Gastrocnemius medialis (tissue), 4 donors: Measurements from ENCODE around the gene DRD1. TPM values are rescaled to one million over a fixed set of nuclear protein-coding genes. Genes with fewer than 3 reads are reported as not detected.
"Not testable (repeated sequence)": the region's sequence is repeated elsewhere in the genome, so short reads cannot be mapped to it uniquely, and the experiment has no call there.

Experiments
- ATAC-seq, 2 donors: fragments of 150-250 bp; one replicate each; pipeline ENCODE4 v1.9.1; 2016
- DNase-seq, 2 donors: peaks; one replicate each; pipeline ENCODE4 v3.0.0-alpha.2; 2019
- H3K27ac ChIP-seq, 4 donors: fragments of 200-600 bp; sonication (generic); 1 replicate in 1 of 4; 2 replicates in 3 of 4; pipeline ENCODE4 v1.5.1; 2016 to 2018; ENCODE audit warnings: mild to moderate bottlenecking in 2 of 4, moderate library complexity in 1 of 4
- H3K27me3 ChIP-seq, 3 donors: fragments of 200-600 bp; sonication (generic) in 2 of 3; 1 replicate in 1 of 3; 2 replicates in 2 of 3; pipeline versions ENCODE4 v1.5.1 to v1.6.0; 2016 to 2019; ENCODE audit warnings: mild to moderate bottlenecking in 1 of 3, moderate library complexity in 1 of 3
- H3K36me3 ChIP-seq, 2 donors: fragments of 200-600 bp; sonication (generic) in 1 of 2; one replicate each; pipeline ENCODE4 v1.5.1; 2017 to 2018
- H3K4me1 ChIP-seq, 2 donors: fragments of 200-600 bp; sonication (generic) in 1 of 2; one replicate each; pipeline ENCODE4 v1.5.1; 2016 to 2017; ENCODE audit warnings: mild to moderate bottlenecking in 2 of 2
- H3K4me3 ChIP-seq, 4 donors: fragments of 200-600 bp; sonication (generic) in 3 of 4; 1 replicate in 1 of 4; 2 replicates in 3 of 4; pipeline ENCODE4 v1.5.1; 2016 to 2019; ENCODE audit warnings: mild to moderate bottlenecking in 2 of 4
- H3K9me3 ChIP-seq, 3 donors: fragments of 200-600 bp; sonication (generic) in 2 of 3; 1 replicate in 1 of 3; 2 replicates in 2 of 3; pipeline ENCODE4 v1.5.1; 2016 to 2019
- CTCF ChIP-seq, 5 experiments: fragments of 450-650 bp in 3 of 5; fragments of 200-600 bp in 2 of 5; sonication (generic) in 2 of 5; IDR thresholded peaks in 4 of 5; conservative IDR thresholded peaks in 1 of 5; 1 replicate in 4 of 5; 2 replicates in 1 of 5; pipeline ENCODE4 v1.5.1; 2016 to 2019; ENCODE audit warnings: antibody characterized with exemption in 5 of 5, mild to moderate bottlenecking in 3 of 5, moderate library complexity in 3 of 5
- POLR2A ChIP-seq, 2 donors: fragments of 450-650 bp; IDR thresholded peaks; one replicate each; pipeline ENCODE4 v1.6.1; 2017; ENCODE audit warnings: antibody characterized with exemption in 2 of 2, mild to moderate bottlenecking in 2 of 2, moderate library complexity in 2 of 2
- in situ Hi-C, 4 donors: fragments of 200-750 bp; cut with MboI; loops; one replicate each; pipeline versions ENCODE4 v1.15.0 to v1.8.0; 2017; ENCODE audit warnings: low sequenced_read_pairs in 4 of 4
- intact Hi-C: fragments of 100-400 bp; cut with DNase I; formaldehyde crosslinking; loops from one replicate; pipeline ENCODE4 v1.15.1; 2023; ENCODE audit warnings: low total_unique reads
- total RNA-seq, 4 donors: library from RNA; depleted of rRNA; stranded (reverse); fragments of >200 nt; gene quantifications; one replicate each; pipeline versions ENCODE4 v1.1.0 to v1.2.3, GENCODE V29; 2016

DRD1 gene
- total RNA-seq, 4 donors from 2014 or later = not detected

- ATAC-seq = no peak
- Histone ChIP-seq H3K4me3 (no peak overlapping the region), H3K4me1 (no peaks in the 10 kb centered on the region), H3K36me3 (no peaks in the 10 kb centered on the region), H3K9me3 (no peaks in the 10 kb centered on the region), H3K27ac (no peak overlapping the region), H3K27me3 (peaks cover 0 to 6% (median 3%) of the 10 kb centered on the region in 3 donors)
- TF ChIP-seq POLR2A (IDR thresholded peaks at IDR 0.05) (no peak), CTCF (IDR thresholded peaks at IDR 0.05 in 4 of 5, conservative IDR thresholded peaks at IDR 0.05 in 1 of 5) (no peak)
- intact Hi-C loops = no loop called here
- DNase-seq = no peak
- in situ Hi-C loops = no loop called here
Observed at GRCh38 chr5:175460126-175460525, 16.1 kb upstream of the DRD1 start.

- DNase-seq (no peak), ATAC-seq (no peak)
- in situ Hi-C loops (no loop called here), intact Hi-C loops (no loop called here)
- no peak for TF ChIP-seq POLR2A (IDR thresholded peaks at IDR 0.05)
- no peak for TF ChIP-seq CTCF (IDR thresholded peaks at IDR 0.05 in 4 of 5, conservative IDR thresholded peaks at IDR 0.05 in 1 of 5)
- Histone ChIP-seq H3K4me3 (no peak overlapping the region), H3K27me3 (peaks cover 0 to 9% (median 3%) of the 10 kb centered on the region in 3 donors), H3K9me3 (no peaks in the 10 kb centered on the region), H3K36me3 (no peaks in the 10 kb centered on the region), H3K27ac (no peak overlapping the region), H3K4me1 (no peaks in the 10 kb centered on the region)
Observed at GRCh38 chr5:175457466-175457865, 13.5 kb upstream of the DRD1 start.

GRCh38 chr5:175456105-175456742 is 12.2 kb upstream of the DRD1 start:
- ATAC-seq (no peak), DNase-seq (no peak)
- in situ Hi-C loops = no loop called here
- no peaks in the 10 kb centered on the region for H3K9me3 ChIP-seq
- H3K36me3 ChIP-seq = no peaks in the 10 kb centered on the region
- no peak overlapping the region for H3K4me3 ChIP-seq
- intact Hi-C loops = no loop called here
- no peak overlapping the region for H3K27ac ChIP-seq
- H3K27me3 ChIP-seq = peaks cover 0 to 9% (median 3%) of the 10 kb centered on the region in 3 donors
- no peaks in the 10 kb centered on the region for H3K4me1 ChIP-seq
- no peak for TF ChIP-seq POLR2A (IDR thresholded peaks at IDR 0.05)
- no peak for TF ChIP-seq CTCF (IDR thresholded peaks at IDR 0.05 in 4 of 5, conservative IDR thresholded peaks at IDR 0.05 in 1 of 5)

- H3K4me1 ChIP-seq, H3K27me3 ChIP-seq, in situ Hi-C loops, intact Hi-C loops, DNase-seq, H3K9me3 ChIP-seq, H3K27ac ChIP-seq, H3K36me3 ChIP-seq, H3K4me3 ChIP-seq, ATAC-seq: not testable (repeated sequence)
Observed at GRCh38 chr5:175454338-175454737, 10.4 kb upstream of the DRD1 start.

- intact Hi-C loops = no loop called here
- peaks cover 6 to 15% (median 9%) of the 10 kb centered on the region in 3 donors for H3K27me3 ChIP-seq
Observed at GRCh38 chr5:175452166-175452565, 8.2 kb upstream of the DRD1 start.

More at GRCh38 chr5:175452166-175452565, 8.2 kb upstream of the DRD1 start:
- DNase-seq (no peak), ATAC-seq (no peak)
- in situ Hi-C loops = no loop called here
- TF ChIP-seq CTCF (IDR thresholded peaks at IDR 0.05 in 4 of 5, conservative IDR thresholded peaks at IDR 0.05 in 1 of 5) (no peak), POLR2A (IDR thresholded peaks at IDR 0.05) (no peak)
- no peaks in the 10 kb centered on the region for H3K9me3 ChIP-seq
- H3K4me1 ChIP-seq = no peaks in the 10 kb centered on the region
- no peak overlapping the region for H3K27ac ChIP-seq
- no peak overlapping the region for H3K4me3 ChIP-seq
- no peaks in the 10 kb centered on the region for H3K36me3 ChIP-seq
